ENCODE measurements around the gene PLEKHA1.

PLEKHA1 gene

GRCh38 chr10:122402548-122403131, 28.1 kb downstream of the PLEKHA1 start:
- no peak for DNase-seq (ENCODE audit: low read depth)
- no peak overlapping the region for H3K4me3 ChIP-seq (ENCODE audit: low read depth, low read length)
- no peak for TF ChIP-seq CTCF (IDR thresholded peaks at IDR 0.05; ENCODE audit: low read depth, low read length, missing control alignments)

- no peak for DNase-seq (ENCODE audit: low read depth)
- H3K4me3 ChIP-seq (ENCODE audit: low read depth, low read length): no peak overlapping the region
- TF ChIP-seq CTCF (IDR thresholded peaks at IDR 0.05; ENCODE audit: low read depth, low read length, missing control alignments): no peak
These were observed 30.1 kb downstream of the PLEKHA1 start for GRCh38 chr10:122404576-122404975.

GRCh38 chr10:122407375-122408125, 33.0 kb downstream of the PLEKHA1 start:
- TF ChIP-seq CTCF (IDR thresholded peaks at IDR 0.05; ENCODE audit: low read depth, low read length, missing control alignments): no peak
- H3K4me3 ChIP-seq (ENCODE audit: low read depth, low read length): no peak overlapping the region
- no peak for DNase-seq (ENCODE audit: low read depth)

GRCh38 chr10:122413327-122413726, 38.8 kb downstream of the PLEKHA1 start:
- H3K4me3 ChIP-seq (ENCODE audit: low read depth, low read length): no peak overlapping the region
- no peak for DNase-seq (ENCODE audit: low read depth)
- TF ChIP-seq CTCF (IDR thresholded peaks at IDR 0.05; ENCODE audit: low read depth, low read length, missing control alignments): no peak

GRCh38 chr10:122417667-122418066, 43.2 kb downstream of the PLEKHA1 start:
- no peak for TF ChIP-seq CTCF (IDR thresholded peaks at IDR 0.05; ENCODE audit: low read depth, low read length, missing control alignments)
- H3K4me3 ChIP-seq (ENCODE audit: low read depth, low read length): no peak overlapping the region
- no peak for DNase-seq (ENCODE audit: low read depth)

- no peak overlapping the region for H3K4me3 ChIP-seq (ENCODE audit: low read depth, low read length)
- no peak for DNase-seq (ENCODE audit: low read depth)
- no peak for TF ChIP-seq CTCF (IDR thresholded peaks at IDR 0.05; ENCODE audit: low read depth, low read length, missing control alignments)
These were observed 44.5 kb downstream of the PLEKHA1 start for GRCh38 chr10:122419016-122419415.

Measured in GM12864 (cell line).